Eye (tissue), 1 donor: ENCODE measurements around the gene SSBP2.

Source experiments
- DNase-seq: peaks from one replicate; pipeline ENCODE4 v3.0.0-alpha.2; 2015

Gene SSBP2

DNA sequence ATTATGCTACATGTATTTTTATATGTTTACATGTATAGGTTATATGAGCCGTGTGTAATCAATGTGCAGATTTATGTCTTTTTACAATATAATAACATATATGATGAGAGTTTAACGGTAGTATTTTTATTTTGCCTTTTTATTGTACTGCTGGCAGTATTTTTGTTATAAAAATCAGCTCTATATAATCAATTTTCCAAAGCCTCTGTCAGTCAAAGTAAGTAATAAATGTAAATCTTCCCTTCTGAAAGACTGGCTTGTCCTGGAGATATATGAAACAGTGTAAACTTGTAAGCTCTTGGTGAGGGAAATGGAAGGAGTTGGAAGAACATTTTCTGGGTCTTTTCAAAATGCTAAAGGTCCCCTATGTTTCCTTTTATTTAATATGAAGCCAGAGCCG is 173.8 kb downstream of the SSBP2 start:
- no peak for DNase-seq

GRCh38 chr5:81575924-81576323 is 175.0 kb downstream of the SSBP2 start:
- no peak for DNase-seq

- no peak for DNase-seq
Observed at GRCh38 chr5:81572201-81572600, 178.7 kb downstream of the SSBP2 start.

DNA sequence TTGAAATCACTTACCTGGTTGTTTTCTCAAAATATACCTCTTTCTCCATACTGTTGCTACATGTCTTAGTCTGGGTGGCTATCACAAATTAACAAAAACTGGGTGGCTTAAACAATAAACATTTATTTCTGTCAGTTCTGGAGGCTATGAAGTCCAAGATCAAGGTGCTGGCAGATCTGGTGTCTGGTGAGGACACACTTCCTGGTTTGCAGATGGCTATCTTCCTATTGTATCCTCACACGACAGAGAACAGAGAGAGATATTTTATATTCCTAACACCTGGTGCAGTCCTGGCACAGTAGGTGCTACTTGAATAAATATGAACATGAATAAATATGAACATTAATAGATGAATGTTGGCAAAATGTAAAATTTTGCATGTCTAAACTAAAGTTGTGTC is 192.7 kb downstream of the SSBP2 start:
- DNase-seq = no peak

DNA sequence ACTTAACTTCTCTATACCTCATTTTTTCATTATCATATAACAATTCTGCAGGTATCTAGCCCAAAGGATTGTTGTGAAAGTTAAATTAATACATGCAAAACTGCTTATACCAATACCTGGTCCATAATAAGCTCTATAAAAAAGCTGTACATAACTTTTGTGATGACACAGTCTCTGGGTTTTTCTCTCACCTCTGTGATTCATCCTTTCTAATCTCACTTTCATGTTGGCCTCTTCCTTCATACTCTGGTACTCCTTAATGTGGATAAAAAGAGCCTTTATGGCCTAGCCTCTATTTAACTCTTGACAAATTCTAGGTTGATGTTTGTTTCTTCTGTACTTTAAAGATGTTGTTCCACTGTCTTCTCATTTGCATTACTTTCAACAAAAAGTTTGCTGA is 194.1 kb downstream of the SSBP2 start:
- DNase-seq = no peak

DNA sequence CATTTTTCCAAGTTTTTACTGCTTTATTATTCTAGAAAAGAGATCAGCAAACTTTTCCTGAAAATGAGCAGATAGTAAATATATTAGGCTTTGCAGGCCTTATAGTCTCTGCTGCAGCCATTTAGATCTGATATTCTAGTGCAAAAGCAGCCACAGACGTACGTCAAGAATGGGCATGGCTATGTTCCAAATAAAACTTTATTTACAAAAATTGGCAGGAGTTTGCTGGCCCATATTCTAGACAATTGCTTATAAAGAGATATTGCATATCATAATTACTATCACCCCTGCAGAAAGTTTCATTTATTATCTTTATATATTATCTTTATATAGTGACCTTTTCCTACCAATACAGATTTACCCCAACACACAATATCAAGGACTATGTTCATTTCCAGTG is 195.0 kb downstream of the SSBP2 start:
- no peak for DNase-seq

- no peak for DNase-seq
Observed at GRCh38 chr5:81554647-81555046, 196.2 kb downstream of the SSBP2 start.

- DNase-seq = no peak
Observed at GRCh38 chr5:81553567-81554212, 197.2 kb downstream of the SSBP2 start.

- no peak for DNase-seq
Observed at GRCh38 chr5:81552852-81553566, 197.9 kb downstream of the SSBP2 start.

DNA sequence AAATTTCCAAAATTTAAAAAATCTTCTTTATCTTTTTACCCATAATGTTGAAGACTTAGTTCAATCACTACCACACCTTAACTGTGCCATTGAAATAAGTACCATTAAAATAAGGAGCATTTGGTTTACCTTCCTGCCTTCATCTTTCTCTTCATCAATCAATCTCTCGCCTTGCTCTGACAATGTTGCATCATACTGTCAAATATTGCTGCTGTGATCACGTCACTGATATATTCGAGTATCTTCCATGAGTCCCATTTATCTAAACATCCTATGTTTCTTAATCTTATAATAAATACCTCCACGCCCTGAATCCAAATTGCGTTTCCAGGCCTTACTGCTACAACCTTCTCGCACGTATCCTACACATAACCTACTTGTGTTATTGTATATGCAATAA is 201.8 kb downstream of the SSBP2 start:
- DNase-seq = no peak

- DNase-seq = no peak
Observed at GRCh38 chr5:81547001-81547400, 203.9 kb downstream of the SSBP2 start.

- no peak for DNase-seq
Observed at GRCh38 chr5:81545911-81546310, 205.0 kb downstream of the SSBP2 start.

GRCh38 chr5:81544351-81545018 is 206.4 kb downstream of the SSBP2 start:
- no peak for DNase-seq

DNA sequence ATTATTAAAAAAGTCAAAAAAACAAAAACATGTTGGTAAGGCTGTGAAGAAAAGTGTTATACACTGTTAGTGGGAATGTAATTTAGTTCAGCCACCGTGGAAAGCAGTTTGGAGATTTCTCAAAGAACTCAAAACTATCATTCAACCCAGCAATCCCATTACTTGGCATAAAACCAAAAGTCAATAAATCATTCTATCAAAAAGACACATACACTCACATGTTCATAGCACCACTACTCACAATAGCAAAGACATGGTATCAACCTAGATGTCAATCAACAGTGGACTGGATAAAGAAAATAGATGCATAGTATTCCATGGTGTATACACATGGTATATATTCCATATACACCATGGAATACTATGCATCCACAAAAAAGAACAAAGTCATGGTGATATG is 208.7 kb downstream of the SSBP2 start:
- no peak for DNase-seq

- no peak for DNase-seq
Observed at GRCh38 chr5:81537905-81538547, 212.9 kb downstream of the SSBP2 start.

GRCh38 chr5:81534441-81534840 is 216.5 kb downstream of the SSBP2 start:
- no peak for DNase-seq

- no peak for DNase-seq
Observed at GRCh38 chr5:81533629-81534405, 217.1 kb downstream of the SSBP2 start.

- no peak for DNase-seq
Observed at GRCh38 chr5:81530919-81531318, 220.0 kb downstream of the SSBP2 start.

DNA sequence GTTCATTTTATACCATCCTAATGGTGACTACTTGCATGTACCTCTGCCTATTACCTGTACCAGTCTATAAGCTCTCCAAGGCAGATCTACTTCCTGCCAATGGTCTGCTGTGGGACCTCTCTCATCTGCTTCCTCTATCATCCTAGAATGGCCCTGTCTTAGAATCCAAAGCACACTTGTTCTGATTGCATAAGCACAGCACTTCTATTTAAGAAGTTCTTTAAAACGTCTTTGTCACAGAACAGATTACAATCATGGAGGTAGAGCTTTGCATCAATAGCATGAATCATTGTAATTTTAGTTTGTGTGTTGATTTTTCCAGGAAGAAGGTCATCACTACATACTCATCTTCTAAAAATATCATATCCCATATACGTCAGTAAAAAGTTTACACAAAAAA is 225.2 kb downstream of the SSBP2 start:
- DNase-seq = no peak

- no peak for DNase-seq
Observed at GRCh38 chr5:81524015-81524414, 226.9 kb downstream of the SSBP2 start.

- DNase-seq = no peak
Observed at GRCh38 chr5:81522571-81522970, 228.3 kb downstream of the SSBP2 start.

DNA sequence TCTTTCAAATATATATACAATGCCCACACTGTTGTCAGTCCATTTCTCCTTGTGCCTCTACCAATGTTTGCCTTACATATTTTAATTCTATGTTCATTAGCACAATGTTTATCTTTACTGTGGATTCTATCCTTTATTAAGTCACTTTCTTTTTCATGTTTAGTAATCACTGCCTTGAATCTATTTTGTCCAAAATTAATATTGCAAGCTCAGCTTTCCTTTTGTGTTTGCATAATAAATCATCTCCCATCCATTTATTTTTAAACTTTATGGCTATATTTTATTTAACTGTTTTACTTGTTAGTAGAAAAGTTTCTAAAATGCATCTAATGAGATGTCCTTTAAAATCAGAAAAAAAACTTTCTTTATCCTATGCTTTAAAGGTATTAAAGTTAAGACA is 230.1 kb downstream of the SSBP2 start:
- no peak for DNase-seq
